HepG2 (cell line): ENCODE data around the gene SRGAP2B. TPM values are rescaled to one million over a fixed set of nuclear protein-coding genes. Genes with fewer than 3 reads are reported as not detected.
"Not testable (repeated sequence)": the region's sequence is repeated elsewhere in the genome, so short reads cannot be mapped to it uniquely, and the experiment has no call there.

Experiments
- ATAC-seq: fragments of 200-7000 bp; cut with Tn5 transposase; 3 replicates; pipeline ENCODE4 v1.9.1; 2020; ENCODE audit warnings: mild to moderate bottlenecking, moderate library complexity
- BruUV-seq: library from RNA; stranded (reverse); fragments of 400-500 nt; replicated peaks from 2 replicates; lab custom pipeline; 2021; lab: Mats Ljungman, UMichigan
- CTCF ChIA-PET: fragments of 300-600 bp; formaldehyde crosslinking; extraction: SDS; loops from one replicate; lab custom pipeline; 2021; ENCODE audit warnings: low total read pairs, inconsistent platforms, low intra/inter-chr PET ratio; lab: Yijun Ruan, JAX
- POLR2A ChIA-PET: fragments of 350-600 bp; sonication (Branson Sonifier 250); formaldehyde crosslinking; loops from one replicate; lab custom pipeline; 2020; ENCODE audit warnings: antibody characterized with exemption, inconsistent platforms; lab: Yijun Ruan, JAX
- DNase-seq: peaks from one replicate; pipeline ENCODE4 v3.0.0-alpha.2; 2015; ENCODE audit warnings: low spot score
- FAIRE-seq: peaks from 3 replicates; lab custom pipeline; 2011; peaks lifted over from hg19 to GRCh38; lab: Jason Lieb, UNC
- H2AFZ ChIP-seq: one replicate; pipeline ENCODE4 v1.6.1; 2011; ENCODE audit warnings: low read length, inconsistent platforms
- H3K27ac ChIP-seq: fragments of 300-600 bp; 3 replicates; pipeline ENCODE4 v1.8.0; 2011; ENCODE audit warnings: mixed run types, mild to moderate bottlenecking, mixed read lengths, low read length, inconsistent platforms; ENCODE audit not compliant: insufficient read depth; ENCODE audit errors: extremely low read length
- H3K27me3 ChIP-seq, 2 experiments: fragments of 200-600 bp in 1 of 2; 2 replicates in 1 of 2; 3 replicates in 1 of 2; pipeline versions ENCODE4 v1.6.0 to v1.8.0; 2011; ENCODE audit warnings: low read length in 2 of 2, mild to moderate bottlenecking in 2 of 2, moderate library complexity in 2 of 2, inconsistent platforms in 1 of 2; ENCODE audit not compliant: insufficient read depth in 2 of 2, control insufficient read depth in 1 of 2
- H3K36me3 ChIP-seq, 2 experiments: fragments of 200-600 bp in 1 of 2; replicated peaks in 1 of 2; 2 replicates in 1 of 2; 3 replicates in 1 of 2; pipeline versions ENCODE4 v1.5.1 to v1.8.0; 2011; ENCODE audit warnings: low read length in 2 of 2, inconsistent platforms in 1 of 2; ENCODE audit not compliant: insufficient read depth in 2 of 2, control insufficient read depth in 1 of 2
- H3K4me1 ChIP-seq: 2 replicates; pipeline ENCODE4 v1.5.1; 2012; ENCODE audit warnings: low read length, inconsistent platforms; ENCODE audit not compliant: insufficient read depth
- H3K4me2 ChIP-seq: 2 replicates; pipeline ENCODE4 v1.6.0; 2011; ENCODE audit warnings: low read depth, low read length, inconsistent platforms
- H3K4me3 ChIP-seq, 3 experiments: fragments of 200-600 bp in 1 of 3; sonication (generic), shearing (Covaris generic) in 1 of 3; replicated peaks in 1 of 3; 2 replicates each; pipeline ENCODE4 v1.5.1; 2011 to 2016; ENCODE audit warnings: low read length in 3 of 3, inconsistent platforms in 2 of 3, low read depth in 2 of 3, mild to moderate bottlenecking in 2 of 3, control low read depth in 1 of 3, mixed read lengths in 1 of 3; ENCODE audit not compliant: insufficient read depth in 1 of 3
- H3K79me2 ChIP-seq: one replicate; pipeline ENCODE4 v1.6.1; 2011; ENCODE audit warnings: low read length, inconsistent platforms; ENCODE audit not compliant: insufficient read depth
- H3K9ac ChIP-seq: 2 replicates; pipeline ENCODE4 v1.6.0; 2011; ENCODE audit warnings: mild to moderate bottlenecking, low read depth, low read length, inconsistent platforms; ENCODE audit not compliant: insufficient read depth
- H3K9me3 ChIP-seq: 2 replicates; pipeline ENCODE4 v1.5.1; 2012; ENCODE audit warnings: mild to moderate bottlenecking, low read length
- H4K20me1 ChIP-seq: 2 replicates; pipeline ENCODE4 v1.6.0; 2011; ENCODE audit warnings: inconsistent platforms, mild to moderate bottlenecking, low read length, moderate library complexity; ENCODE audit not compliant: insufficient read depth
- RARA ChIP-seq: IDR thresholded peaks from 2 replicates; pipeline ENCODE4 v1.6.1; 2016; ENCODE audit warnings: missing genetic modification reagents, missing compliant biosample characterization
- WGBS: methylation state at CpG from one replicate; pipeline ENCODE4 v1.1.6; 2017; ENCODE audit warnings: low lambda C conversion rate; 5-methylcytosine and 5-hydroxymethylcytosine counted together
- in situ Hi-C: cut with HindIII; loops from 2 replicates; pipeline ENCODE4 v1.10.0; 2017; ENCODE audit warnings: low pct_unique_long_range_greater_than_20kb; ENCODE audit not compliant: extremely low pct_ligation_motif_present
- intact Hi-C: fragments of 100-400 bp; cut with micrococcal nuclease; formaldehyde crosslinking; loops from one replicate; pipeline ENCODE4 v1.10.0; 2022; ENCODE audit not compliant: unreplicated experiment
- polyA plus RNA-seq, 8 experiments: library from polyadenylated mRNA; depleted of rRNA in 3 of 8; stranded (reverse) in 7 of 8; unstranded in 1 of 8; fragments of >200 nt; fragmentation: Illumina TruSeq in 4 of 8; extraction: Trizol in 4 of 8; gene quantifications; 2 replicates each; pipeline versions ENCODE4 v1.2.1 to v1.2.3, GENCODE V29; 2011 to 2016; ENCODE audit warnings: low read depth in 4 of 8, missing spikeins in 1 of 8, mixed read lengths in 1 of 8; ENCODE audit not compliant: insufficient read depth in 1 of 8
- total RNA-seq, 5 experiments: library from RNA; depleted of rRNA; stranded (reverse); fragments of >200 nt; fragmentation: Illumina TruSeq; extraction: Trizol; gene quantifications; 2 replicates each; pipeline ENCODE4 v1.2.3, GENCODE V29; 2016; ENCODE audit warnings: low read depth in 1 of 5

Gene SRGAP2B
- total and polyA plus RNA-seq, 2 of the 13 experiments (the other 11 are each of a cell fraction or from before 2014, with no cell fraction given) = 9.2 to 16.1 TPM

DNA sequence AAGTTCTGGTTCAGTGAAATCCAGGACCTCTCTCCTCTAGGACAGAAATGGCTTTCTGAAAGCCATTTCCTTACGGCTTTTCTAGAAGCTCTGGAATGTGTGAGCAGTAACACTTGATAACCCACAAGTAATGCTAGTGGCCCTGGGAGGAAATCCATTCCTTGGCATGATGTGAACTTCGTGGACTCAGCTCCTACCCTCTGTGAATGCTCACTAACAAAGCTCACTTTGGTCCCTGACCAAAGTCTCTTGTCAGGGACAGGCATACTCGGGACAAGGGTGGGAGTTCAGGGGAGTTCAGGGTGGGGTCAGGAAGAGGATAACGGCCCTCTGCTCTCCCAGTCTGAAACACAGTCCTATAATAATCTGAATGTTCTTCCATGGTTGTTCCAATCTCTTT is 172.3 kb downstream of the SRGAP2B start:
- H3K4me1 ChIP-seq = not testable (repeated sequence)
- peak; percentile 15; the same call in 1 of the 2 replicates for TF ChIP-seq RARA
- TF ChIP-seq, all 625 proteins: peak for 1; not testable (repeated sequence) for 624
- BruUV-seq, CTCF ChIA-PET, POLR2A ChIA-PET, H3K79me2 ChIP-seq, intact Hi-C loops, H3K9me3 ChIP-seq, H2AFZ ChIP-seq, H3K4me3 ChIP-seq, H4K20me1 ChIP-seq, H3K36me3 ChIP-seq, H3K9ac ChIP-seq, ATAC-seq, in situ Hi-C loops, H3K27me3 ChIP-seq, DNase-seq, H3K4me2 ChIP-seq, FAIRE-seq, H3K27ac ChIP-seq: not testable (repeated sequence)
- WGBS = no CpG with 5 or more reads among the region's 4 CpGs

DNA sequence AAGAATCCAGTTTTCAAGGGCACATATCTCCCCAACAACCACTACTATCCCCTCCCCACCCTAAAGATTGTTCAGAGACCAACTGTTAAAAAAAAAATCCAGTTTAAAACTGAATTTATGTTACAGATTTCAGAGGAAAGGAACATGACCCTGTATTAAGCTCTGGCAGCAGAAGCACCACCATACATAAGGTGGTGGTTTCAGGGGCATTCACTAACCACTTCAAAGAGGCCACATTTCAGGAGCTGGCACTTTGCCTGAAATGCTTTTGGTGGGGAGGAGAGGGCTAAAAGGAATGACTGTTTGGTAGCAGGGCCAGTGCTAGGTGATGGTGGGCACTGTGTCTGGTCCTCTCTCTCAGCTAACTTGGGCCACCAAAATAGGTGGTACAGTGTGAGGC is 176.0 kb downstream of the SRGAP2B start:
- BruUV-seq = not testable (repeated sequence)

GRCh38 chr1:144918027-144918603 is 177.0 kb downstream of the SRGAP2B start:
- BruUV-seq, CTCF ChIA-PET, ATAC-seq: not testable (repeated sequence)

More for the DNA sequence above, 176.0 kb downstream of the SRGAP2B start:
- DNase-seq, intact Hi-C loops, H3K79me2 ChIP-seq, FAIRE-seq, H3K4me3 ChIP-seq, H3K4me1 ChIP-seq, H3K9me3 ChIP-seq, H2AFZ ChIP-seq, H3K27me3 ChIP-seq, H4K20me1 ChIP-seq, CTCF ChIA-PET, ATAC-seq, H3K9ac ChIP-seq, POLR2A ChIA-PET, H3K27ac ChIP-seq, in situ Hi-C loops, H3K36me3 ChIP-seq, H3K4me2 ChIP-seq: not testable (repeated sequence)

GRCh38 chr1:144917154-144918026 is 177.7 kb downstream of the SRGAP2B start:
- H3K79me2 ChIP-seq, intact Hi-C loops, H3K4me1 ChIP-seq, CTCF ChIA-PET, H3K4me2 ChIP-seq, H3K27me3 ChIP-seq, H2AFZ ChIP-seq, H3K9me3 ChIP-seq, FAIRE-seq, H3K4me3 ChIP-seq, DNase-seq, H3K27ac ChIP-seq, POLR2A ChIA-PET, in situ Hi-C loops, H3K36me3 ChIP-seq, BruUV-seq, H4K20me1 ChIP-seq, H3K9ac ChIP-seq: not testable (repeated sequence)
- peak; percentile 42; the same call in 1 of the 3 replicates for ATAC-seq
- WGBS = no CpG with 5 or more reads among the region's 8 CpGs

More at GRCh38 chr1:144918027-144918603, 177.0 kb downstream of the SRGAP2B start:
- H4K20me1 ChIP-seq, DNase-seq, FAIRE-seq, in situ Hi-C loops, H3K4me2 ChIP-seq, H3K4me3 ChIP-seq, H3K36me3 ChIP-seq, H3K27ac ChIP-seq, H2AFZ ChIP-seq, H3K9me3 ChIP-seq, POLR2A ChIA-PET, H3K9ac ChIP-seq, H3K4me1 ChIP-seq, H3K27me3 ChIP-seq, intact Hi-C loops, H3K79me2 ChIP-seq: not testable (repeated sequence)
- 93% methylated on average over 1 of the region's 3 CpGs for WGBS
